Activated CD8-positive, alpha-beta memory T cell treated with anti-CD3 and anti-CD28 coated beads, Interleukin-2, amount 50 U/mL, for 24 hours (primary cell): ENCODE data around the gene DRC7.
"Not testable (repeated sequence)": the region's sequence is repeated elsewhere in the genome, so short reads cannot be mapped to it uniquely, and the experiment has no call there.

Experiments
- DNase-seq: peaks from one replicate; pipeline ENCODE4 v3.0.0-alpha.2; 2020; ENCODE audit errors: extremely low read depth

The DRC7 gene

DNA sequence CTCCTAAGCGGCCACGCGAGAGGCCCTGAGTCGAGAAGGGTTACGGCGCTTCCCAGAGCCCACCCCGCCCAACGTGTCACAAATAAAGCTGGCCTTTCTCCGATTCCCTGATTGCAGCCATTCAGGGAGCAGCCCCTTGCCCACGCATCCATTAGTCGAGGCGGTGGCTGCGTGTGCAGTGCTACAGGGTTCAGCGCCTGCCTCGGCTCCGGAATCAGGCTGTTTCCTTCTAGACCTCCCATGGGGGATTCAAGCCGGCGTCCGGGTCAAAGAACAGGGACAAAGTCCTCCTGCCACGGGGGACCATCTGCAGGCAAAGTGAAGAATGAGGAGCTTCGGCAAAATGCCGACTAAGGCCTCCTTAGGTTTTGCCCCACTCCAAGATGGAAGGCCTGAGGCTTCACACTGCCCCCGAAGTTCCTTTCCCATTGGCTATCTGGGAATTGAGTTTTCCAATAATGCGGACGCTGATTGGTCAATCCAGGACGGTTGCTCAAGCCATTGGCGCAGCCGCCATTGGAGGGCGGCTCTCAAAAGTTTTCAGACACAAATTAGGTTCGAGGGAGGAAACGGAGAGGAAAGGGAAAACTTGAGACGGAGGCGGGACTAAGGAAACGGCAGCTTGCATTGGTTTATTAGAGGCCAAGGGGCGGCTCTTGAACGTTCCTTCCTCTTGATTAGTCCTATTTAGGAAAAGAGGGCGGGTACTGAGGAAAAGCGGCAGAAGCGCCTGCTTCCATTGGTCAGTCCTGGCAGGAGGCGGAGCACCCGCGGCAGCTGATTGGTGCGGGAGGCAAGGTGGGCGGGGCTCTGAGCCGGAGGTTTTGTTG is 40.5 kb downstream of the DRC7 start:
- peak; percentile 98 for DNase-seq

DNA sequence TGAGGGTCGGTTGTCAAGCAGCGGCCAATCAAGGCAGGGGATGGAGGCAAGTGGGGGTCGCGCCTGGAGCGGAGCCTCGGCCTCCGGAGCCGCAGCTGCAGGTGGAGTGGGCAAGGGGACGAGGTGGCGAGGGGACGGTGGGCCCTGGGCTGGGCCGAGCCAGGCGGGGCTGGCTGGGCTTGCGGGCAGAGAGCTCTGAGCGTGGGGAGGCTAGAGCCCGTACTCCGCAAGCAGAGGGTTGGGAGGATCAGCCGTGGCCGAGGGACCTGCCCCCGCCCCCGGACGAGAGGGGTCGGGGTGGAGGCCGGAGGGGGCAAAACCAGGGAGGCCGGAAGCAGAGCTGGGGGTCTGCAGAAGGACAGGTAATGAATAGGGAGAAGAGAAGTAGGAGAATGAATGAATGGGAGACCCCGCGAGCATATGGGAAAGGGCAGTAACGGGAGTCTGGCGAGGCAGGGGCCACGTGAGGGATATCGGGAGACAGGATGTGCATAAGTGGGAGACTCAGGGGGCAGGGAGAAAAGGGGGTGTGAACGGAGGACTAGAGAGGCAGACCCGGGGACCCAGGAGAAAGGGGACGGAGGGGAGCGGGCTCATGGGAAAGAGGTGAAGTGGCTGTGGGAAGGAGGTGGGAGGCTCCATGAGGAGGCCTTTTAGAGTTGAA is 41.3 kb downstream of the DRC7 start, which contains the start of gene KATNB1:
Gene KATNB1, plus strand, starts transcription at position 16 of the 664 bp plus-strand sequence. CDS start 1,474 bp downstream, outside the sequence.
- no peak for DNase-seq

DNA sequence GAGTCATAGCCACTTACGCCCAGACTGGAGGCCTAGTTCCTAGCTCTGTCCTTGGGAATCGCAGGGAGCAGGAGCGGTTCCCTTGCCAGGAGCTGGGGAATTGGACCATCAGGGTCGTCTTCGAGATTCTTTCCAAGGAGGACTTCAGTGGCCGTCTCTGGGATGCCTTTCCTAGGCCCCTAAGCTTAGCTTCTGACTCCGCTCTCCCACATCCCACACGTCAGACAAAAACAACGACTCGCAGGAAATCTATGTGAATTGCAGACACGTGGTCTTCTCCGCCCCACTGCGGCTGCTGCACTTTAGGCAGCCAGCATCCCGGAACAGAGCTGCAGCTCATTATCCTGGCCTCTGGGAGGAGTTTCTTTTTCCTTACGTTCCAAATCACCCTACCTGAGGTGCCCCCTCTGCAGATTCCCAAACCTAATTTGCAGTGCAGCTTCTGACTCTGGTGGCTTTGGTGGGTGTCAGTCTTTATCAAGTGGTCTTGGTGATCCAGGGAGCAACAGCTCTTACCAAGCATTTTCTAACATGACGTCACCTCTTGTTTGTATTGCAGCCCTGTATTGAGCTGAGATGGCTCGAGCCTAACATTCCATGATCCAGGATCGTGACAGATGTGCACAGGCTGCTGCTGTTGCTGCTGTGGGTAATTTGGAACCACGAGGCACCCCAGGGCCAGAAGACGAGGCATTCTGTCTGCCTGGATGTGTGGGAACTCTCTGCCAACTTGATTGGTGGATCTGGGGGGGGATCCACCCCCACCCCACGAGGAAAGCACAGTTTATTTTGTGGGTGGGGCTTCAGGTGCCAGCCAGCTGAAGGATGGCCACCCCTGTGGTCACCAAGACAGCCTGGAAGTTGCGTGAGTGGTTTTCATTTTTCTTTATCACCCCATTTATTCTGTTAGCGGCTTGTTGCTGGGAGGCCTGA is 42.1 kb downstream of the DRC7 start:
- no peak for DNase-seq

DNA sequence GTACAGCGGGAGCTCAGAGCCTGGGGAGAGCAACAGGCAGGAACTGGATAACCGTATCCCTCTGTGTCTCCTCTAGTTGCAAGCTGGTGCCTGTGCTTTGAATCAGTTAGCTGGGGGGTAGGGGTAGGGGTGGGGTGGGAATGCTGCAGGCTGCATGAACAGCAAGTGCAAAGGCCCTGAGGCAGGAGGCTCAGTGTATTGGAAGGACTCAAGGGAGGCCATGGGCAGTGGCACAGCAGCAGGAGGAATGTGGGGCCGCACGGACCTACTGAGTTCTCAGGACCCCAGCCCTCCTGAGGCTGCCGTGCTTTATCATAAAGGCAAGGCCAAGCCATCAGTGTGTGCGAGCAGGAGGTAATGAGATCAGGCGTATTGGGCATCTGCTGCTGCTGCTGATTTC is 44.2 kb downstream of the DRC7 start:
- no peak for DNase-seq

DNA sequence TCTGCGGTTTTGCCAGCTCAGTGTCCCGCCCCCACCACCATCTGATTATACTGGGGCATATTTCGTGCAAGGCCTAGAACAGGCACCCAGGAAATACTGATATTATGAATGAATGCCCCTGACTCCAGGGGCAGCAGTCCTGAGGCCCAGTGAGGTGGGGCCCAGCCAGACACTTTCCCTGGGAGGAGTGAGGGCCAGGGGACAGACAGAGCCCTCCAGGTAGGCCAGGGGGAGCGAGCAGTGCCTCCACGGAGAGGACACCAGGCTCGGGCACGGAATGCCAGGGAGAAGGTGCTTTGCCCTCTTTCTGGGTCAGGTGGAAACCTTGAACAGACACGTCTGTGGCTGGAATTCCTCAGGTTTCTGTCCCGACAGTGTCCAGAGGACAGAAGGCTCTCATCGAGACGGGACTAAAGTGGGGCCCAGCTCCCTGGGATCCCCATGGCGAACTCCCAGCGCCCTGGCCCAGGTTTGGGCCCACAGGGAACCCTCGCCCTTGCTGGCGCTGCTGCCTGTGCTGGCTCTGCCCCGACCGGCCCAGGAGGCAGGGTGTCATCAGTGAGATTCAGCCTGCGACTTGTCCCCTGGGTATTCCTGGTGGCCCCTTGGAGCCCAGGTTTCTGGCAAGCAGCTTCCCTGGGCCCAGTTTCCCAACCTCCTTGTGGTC is 45.3 kb downstream of the DRC7 start:
- no peak for DNase-seq

DNA sequence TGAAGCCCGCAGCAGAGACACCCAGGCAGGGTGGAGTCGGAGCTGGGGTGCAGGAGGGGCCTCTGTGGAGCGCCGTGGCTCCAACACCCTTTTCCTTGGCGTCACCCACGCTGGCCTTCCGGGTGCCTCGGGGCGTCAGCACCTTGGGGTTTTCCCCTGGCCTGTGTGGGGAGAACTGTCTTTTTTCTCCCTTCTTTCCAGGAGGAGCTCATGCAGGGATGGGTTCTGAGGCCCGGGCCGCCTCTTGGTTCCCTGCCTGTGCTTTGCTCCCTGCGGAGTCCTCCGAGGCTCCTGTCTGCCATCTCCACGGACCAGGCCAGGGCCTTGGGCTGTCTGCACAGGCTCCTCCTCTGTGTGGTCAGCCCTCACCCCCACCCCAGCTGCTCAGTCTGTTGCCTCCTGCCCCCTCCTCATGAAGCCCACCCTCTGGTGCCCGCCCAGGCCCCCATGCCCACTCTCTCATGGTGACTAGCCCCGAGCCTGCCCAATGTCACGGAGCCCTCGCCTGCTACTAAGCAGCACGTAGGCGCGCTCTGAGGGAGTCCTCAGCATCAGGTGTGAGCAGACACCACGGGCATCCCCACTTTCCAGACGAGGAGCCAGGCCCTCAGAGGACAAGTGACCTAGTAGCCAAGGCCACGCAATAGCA is 45.9 kb downstream of the DRC7 start:
- DNase-seq: no peak

DNA sequence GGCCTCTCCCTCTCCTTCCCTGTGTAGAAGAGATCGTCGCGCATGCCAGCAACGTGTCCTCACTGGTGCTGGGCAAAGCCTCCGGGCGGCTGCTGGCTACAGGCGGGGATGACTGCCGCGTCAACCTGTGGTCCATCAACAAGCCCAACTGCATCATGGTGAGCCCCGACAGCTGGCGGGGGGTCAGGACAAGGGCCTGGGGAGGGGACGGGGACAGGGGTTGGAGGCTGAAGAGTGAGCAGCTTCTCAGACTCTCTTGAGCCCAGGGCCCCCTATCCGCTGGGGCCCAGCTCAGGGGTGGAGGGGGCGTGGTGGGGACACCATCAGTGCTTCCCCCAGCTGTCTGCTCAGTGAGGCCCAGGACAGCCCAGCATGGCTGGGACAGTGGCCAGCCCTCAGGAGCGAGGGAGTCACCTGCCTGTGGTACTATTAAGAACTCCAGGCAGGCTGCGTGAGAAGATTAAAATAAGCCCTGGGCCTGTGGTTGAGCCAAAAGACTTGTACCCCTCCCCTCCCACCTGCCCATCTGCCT is 47.1 kb downstream of the DRC7 start:
- DNase-seq: no peak

DNA sequence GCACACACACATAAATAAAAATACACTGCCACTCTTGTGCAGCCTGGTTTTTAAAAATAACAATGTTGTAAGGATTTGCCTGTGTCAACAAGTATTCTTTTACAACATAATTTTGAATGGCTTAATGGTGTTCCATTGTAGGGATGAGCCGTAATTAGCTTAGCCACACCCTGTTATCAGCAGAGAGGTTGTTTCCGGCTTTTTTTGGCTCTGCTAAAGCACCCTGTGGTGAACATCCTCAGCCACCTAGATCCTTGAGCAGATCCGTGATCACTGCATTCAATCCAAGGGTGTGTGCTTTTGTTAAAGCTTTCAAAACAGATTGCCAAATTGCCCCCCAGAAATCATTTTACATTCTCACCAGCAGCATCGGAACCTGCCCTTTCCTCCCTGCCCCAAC is 47.9 kb downstream of the DRC7 start:
- DNase-seq: no peak

DNA sequence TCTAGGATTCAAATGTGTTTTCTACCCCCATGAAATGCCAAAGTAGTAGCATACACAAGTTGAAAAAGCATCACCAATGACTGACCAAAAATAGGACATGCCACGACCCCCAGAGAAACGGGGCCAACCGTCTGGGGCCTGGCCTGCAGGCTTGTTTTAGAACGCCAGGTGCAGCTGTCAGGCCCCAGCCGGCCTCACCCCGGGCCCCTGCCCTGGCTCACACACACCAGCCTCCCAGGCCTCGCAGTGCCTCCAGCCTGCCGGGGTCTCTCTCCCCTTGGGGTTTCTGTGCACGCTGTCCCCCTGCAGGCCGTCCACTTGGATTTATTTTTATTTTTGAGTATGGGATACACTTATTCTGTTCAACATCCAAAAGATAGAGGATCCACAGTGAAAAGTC is 48.9 kb downstream of the DRC7 start:
- no peak for DNase-seq

DNA sequence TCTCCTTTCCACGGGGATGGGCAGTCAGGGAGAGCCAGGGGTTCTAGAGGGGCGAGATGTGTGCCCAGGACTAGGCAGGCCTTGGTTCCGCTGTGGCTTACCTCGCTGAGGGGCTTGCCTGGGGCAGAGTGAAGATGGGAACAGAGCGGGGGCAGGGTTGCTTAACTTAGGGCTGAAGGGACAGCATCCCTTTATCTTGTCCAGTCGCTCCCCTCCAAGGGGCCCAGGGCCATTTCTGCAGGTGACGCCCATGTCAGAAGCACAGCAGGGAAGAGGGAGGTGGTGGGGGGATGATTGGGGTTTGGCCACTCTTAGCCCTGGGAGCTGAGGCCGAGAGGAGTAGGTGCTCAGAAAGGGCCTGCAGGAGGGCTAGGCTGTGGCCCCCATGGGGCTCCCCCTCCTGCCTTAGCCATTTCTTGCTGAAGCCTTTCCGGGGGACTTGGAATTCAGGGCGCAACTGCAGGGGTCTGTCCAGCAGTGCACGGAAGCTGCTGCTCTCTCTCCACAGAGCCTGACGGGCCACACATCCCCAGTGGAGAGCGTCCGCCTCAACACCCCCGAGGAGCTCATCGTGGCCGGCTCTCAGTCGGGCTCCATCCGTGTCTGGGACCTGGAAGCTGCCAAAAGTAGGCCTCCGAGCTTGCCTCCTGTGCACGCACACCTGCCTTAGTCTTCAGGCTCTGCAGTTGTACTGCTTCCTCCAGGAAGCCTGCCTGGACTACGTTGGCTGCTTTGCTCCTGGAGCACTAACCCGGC is 49.5 kb downstream of the DRC7 start:
- no peak for DNase-seq

DNA sequence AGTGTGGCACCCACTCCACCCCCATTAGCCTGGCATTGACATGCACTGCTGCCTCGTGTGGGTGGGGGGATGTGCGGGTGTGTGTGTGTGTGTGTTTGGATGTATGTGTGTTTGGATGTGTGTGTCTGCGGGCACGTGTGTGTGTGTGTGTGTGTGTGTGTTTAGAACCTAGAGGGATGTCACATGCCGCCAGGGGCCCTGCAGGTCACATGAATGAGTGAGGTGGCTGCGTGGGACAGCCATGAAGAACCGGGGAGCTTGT is 50.0 kb downstream of the DRC7 start:
- no peak for DNase-seq

DNA sequence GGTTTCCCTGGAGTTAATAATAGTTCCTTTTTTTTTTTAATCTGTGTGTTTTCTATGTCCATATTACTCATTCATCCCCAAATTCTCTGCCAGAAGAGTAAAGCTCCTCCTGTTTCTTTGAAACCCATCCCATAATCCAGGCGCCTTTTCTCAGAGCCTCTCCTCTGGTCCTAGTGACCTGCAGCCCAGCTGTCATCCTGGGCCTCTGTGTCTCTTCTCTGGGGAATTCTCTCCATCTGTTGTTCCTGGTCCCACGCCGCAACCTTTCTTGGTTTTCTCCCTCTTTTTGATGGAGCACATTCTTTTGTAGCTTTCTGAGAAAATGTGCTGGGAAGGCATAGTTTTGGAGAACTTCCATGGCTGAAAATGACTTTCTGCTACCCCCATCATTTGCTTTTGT is 51.2 kb downstream of the DRC7 start:
- no peak for DNase-seq

DNA sequence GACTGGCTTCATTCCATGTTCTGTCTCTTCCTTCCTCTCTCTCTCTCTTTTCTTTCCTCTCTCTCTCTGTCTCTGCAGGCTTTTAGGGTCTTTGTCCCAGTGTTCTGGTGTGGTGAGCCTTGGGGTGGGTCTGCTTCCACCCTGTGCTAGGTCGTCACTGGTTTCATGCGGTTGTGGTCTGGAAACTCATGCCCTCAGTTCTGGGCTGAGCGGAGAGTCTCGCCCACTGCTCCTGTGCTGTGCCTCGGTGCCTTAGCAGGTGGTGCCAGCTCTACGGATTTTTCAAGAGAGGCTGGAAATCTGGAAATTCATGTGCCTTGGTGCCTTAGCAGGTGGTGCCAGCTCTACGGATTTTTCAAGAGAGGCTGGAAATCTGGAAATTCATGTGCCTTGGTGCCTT is 51.7 kb downstream of the DRC7 start:
- DNase-seq: not testable (repeated sequence)

DNA sequence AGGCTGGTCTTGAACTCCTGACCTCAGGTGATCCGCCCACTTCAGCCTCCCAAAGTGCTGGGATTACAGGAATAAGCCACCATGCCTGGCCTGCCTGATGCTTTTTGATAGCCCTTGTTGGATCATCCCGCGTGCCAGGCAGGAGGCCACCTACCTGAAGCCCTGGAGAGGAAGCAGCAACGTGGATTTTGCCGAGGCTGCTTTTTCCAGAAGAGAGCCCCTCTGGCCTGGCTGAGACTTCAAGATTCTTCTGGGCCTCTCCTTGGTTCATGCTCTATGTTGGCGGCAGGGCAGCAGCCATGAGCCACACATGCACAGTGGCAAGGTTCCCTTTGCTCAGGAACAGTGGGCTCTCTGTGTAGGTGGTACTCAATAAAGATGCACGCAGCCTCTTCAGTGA is 52.5 kb downstream of the DRC7 start:
- no peak for DNase-seq

DNA sequence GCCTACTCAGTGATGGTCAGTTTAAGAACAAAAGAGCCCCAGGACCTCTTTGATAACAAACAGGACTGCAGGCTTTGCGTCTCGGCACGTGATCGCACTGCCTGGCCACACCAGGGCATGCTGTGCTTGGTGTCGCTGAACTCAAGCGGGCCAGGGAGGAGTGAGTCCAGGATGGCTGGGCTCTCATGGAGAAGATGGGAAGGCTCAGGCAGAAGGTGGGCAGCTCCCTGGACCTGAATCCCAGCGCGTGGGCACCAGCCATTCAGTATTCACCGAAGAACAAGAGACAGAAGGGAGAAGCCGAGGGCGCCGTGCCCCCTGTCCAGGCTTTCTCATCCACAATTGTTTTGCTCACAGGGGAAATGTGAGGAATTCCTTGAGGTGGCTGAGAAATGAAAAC is 52.9 kb downstream of the DRC7 start:
- DNase-seq: no peak

DNA sequence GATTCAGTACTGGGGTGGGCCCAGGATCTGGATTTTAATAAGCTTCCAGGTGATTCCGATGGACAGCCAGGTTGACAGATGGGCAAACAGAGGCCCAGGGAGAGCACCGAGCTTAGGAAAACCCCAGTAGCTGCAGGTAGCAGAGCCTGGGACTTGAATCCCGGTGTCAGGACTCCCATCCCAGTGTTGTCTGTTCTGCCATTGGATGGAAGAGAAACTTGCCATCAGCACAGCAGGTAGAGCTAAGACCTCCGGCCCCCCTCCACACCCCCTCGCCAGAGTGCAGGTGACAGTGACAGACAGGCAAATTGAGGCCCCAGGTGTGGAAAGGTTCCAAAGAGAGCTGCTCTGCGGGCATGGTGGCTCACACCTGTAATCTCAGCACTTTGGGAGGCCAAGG is 53.4 kb downstream of the DRC7 start:
- no peak for DNase-seq

DNA sequence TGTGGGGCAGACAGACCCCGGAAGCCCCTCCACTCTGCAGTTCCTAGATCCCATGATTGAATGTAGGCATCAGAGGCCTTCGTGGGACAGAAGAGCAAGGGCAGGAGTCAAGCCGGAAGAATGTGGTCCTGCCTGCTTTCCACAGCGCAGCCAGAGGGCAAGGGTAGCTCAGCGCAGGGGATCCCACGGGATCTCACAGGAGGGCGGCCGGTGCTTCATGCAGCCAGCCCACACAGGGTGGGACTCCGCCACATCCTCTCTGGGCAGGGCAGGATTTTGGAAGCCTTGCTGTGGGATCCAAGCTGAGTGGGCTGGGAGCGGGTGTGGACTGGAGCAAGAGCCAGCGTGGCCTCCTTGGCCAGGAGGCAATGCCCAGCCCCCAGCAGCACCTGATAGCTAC is 54.0 kb downstream of the DRC7 start:
- no peak for DNase-seq

DNA sequence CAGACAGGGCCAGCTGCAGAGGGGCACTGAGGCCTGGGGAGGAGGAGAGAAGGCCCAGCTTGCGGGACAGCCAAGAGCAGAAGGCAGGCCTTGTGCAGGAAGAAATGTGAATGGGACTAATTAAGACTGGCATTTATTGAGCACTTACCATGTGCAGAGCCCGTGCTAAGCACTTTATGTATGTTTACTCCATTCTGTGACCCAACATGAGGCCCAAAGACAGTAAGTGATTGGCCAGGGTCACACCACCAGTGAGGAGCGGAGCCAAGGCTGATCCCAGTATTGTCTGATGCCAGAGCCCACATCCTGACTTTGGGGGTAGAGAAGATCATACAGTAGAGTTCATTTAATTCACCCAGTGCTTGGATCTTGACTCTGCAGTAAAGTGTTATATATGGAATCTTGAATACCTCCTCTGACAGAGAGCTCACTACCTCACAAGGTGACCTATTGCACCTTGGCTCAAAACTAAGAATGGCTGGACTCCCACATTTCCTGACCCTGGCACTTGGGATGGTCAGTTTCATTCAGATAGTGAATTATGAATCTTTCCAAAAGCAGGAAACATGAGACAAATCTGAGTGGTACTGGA is 54.6 kb downstream of the DRC7 start:
- no peak for DNase-seq

DNA sequence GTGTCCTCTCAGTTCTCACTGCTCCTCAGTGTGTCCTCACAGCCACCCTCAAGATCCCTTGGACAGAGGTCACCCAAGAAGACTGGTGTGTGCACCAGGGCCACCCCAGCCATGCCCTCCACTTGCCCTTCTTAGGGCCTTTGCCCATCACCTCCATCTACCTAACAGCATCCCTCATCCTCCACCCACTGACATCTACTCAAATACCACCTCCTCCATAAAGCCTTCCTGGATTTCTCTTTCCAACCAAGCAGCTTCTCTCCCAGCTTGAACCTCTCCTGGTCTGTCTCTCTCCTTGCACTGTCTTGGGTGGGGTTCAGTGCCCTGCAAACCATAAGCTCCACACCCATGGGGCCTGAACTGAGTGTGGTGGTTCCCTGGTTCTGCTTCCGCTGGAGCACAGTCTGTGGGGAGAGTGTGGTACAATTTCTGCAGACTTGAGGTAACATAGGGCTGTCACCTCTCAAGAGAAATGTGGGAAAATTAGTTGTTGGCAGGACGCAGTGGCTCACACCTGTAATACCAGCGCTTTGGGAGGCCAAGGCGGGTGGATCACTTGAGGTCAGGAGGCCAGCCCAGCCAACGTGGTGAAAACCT is 55.3 kb downstream of the DRC7 start:
- DNase-seq: no peak
